Activated CD4-positive, alpha-beta memory T cell treated with anti-CD3 and anti-CD28 coated beads for 36 hours (primary cell): ENCODE results near the gene RAI2. TPM values are rescaled to one million over a fixed set of nuclear protein-coding genes. Genes with fewer than 3 reads are reported as not detected.

Source experiments
- CTCF ChIA-PET: fragments of 350-600 bp; sonication (Branson Sonifier 250); formaldehyde crosslinking; loops from one replicate; lab custom pipeline; 2021; ENCODE audit warnings: antibody characterized with exemption, inconsistent platforms; lab: Charles Lee
- POLR2A ChIA-PET: fragments of 350-600 bp; sonication (Branson Sonifier 250); formaldehyde crosslinking; loops from one replicate; lab custom pipeline; 2021; ENCODE audit warnings: antibody characterized with exemption; lab: Charles Lee
- DNase-seq: peaks from one replicate; pipeline ENCODE4 v3.0.0-alpha.2; 2020
- H3K27ac Mint-ChIP-seq: one replicate; pipeline ENCODE4 v1.8.0; 2021; ENCODE audit warnings: mixed read lengths
- H3K27me3 Mint-ChIP-seq: one replicate; pipeline ENCODE4 v1.8.0; 2021; ENCODE audit warnings: mixed read lengths
- H3K36me3 Mint-ChIP-seq: one replicate; pipeline ENCODE4 v1.8.0; 2021; ENCODE audit warnings: mixed read lengths
- H3K4me1 Mint-ChIP-seq: one replicate; pipeline ENCODE4 v1.8.0; 2021; ENCODE audit warnings: low read depth, mixed read lengths
- H3K4me3 Mint-ChIP-seq: one replicate; pipeline ENCODE4 v1.8.0; 2021; ENCODE audit warnings: mild to moderate bottlenecking, mixed read lengths
- H3K9me3 Mint-ChIP-seq: one replicate; pipeline ENCODE4 v1.8.0; 2021; ENCODE audit warnings: mixed read lengths
- intact Hi-C: fragments of 100-400 bp; cut with micrococcal nuclease; formaldehyde crosslinking; loops from one replicate; pipeline ENCODE4 v1.15.1; 2023
- total RNA-seq, 2 experiments: library from RNA; stranded (reverse); gene quantifications; one replicate each; pipeline ENCODE4 v1.2.3, GENCODE V29; 2021

Gene RAI2
- total RNA-seq, 2 experiments from 2014 or later, result 0.39 to 0.43 TPM

DNA sequence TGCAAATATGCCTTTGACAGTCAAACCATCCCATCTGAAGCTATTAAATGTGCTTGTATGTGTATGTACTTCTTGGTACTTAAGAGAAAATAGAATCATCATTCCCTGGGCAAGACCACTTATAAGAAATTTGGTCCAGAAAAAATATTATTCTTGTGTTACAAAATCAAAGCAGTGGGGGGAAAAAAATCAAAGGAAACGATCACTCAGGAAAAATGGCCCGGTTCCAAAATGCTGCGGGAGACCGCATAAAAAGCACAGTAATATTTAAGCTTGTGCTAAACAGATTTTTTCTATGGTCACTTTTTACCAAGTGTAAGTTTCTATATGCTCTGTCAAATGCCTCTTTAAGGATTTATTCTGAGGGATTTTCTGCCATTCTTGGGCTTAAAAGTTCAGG, 36.1 kb downstream of the RAI2 start:
- Mint-ChIP-seq H3K27me3 (no peaks in the 10 kb centered on the region), H3K36me3 (no peaks in the 10 kb centered on the region), H3K4me3 (no peak overlapping the region), H3K4me1 (no peaks in the 10 kb centered on the region), H3K27ac (no peak overlapping the region), H3K9me3 (no peaks in the 10 kb centered on the region)
- ChIA-PET CTCF (no interaction called here), POLR2A (no interaction called here)
- DNase-seq, result no peak
- intact Hi-C loops, result no loop called here

DNA sequence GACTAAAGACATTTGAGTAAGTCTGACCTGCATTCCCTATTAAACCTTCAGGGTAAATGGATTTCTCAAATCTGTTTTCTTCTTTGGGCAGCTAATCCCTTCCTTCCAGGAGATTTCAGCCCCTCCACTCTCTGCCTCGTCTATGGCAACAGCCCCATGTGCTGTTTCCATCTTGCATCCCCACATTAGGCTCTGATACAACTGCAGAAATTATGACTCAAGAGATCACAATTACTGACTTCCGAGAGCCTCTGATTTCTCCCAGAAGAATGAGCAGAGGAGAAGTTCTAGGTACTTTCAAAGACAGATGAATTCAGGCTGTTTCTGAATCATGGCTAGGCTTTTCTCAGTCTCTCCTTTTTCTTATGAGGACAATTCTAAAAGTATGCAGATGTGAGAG, 38.7 kb downstream of the RAI2 start:
- Mint-ChIP-seq H3K9me3 (no peaks in the 10 kb centered on the region), H3K36me3 (no peaks in the 10 kb centered on the region), H3K4me3 (no peak overlapping the region), H3K4me1 (no peaks in the 10 kb centered on the region), H3K27ac (no peak overlapping the region), H3K27me3 (no peaks in the 10 kb centered on the region)
- DNase-seq, result no peak
- ChIA-PET POLR2A (no interaction called here), CTCF (no interaction called here)
- intact Hi-C loops, result no loop called here

DNA sequence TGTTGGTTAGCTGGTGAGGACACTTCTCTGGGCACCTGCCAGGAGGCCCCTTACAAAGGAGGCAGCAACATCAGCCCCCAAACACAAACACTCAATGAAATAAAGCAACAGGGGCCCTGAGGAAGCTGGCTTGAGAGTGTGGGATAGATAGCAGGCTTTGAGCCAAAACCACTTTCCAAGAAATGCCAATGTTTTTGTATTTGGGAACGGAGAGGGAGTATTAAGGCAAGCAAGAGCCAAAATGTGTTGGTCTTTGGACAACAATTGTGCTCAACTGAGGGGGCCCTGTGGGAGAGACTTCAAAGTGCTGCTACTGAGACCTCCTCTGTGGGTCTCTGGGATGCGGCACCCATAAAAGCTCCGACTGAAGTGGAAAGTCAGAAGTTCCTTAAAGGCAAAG, 41.0 kb downstream of the RAI2 start:
- no peak for DNase-seq
- CTCF ChIA-PET, result no interaction called here
- Mint-ChIP-seq H3K27me3 (no peaks in the 10 kb centered on the region), H3K27ac (no peak overlapping the region), H3K9me3 (no peaks in the 10 kb centered on the region), H3K4me1 (no peaks in the 10 kb centered on the region), H3K4me3 (no peak overlapping the region), H3K36me3 (no peaks in the 10 kb centered on the region)
- POLR2A ChIA-PET, result no interaction called here
- intact Hi-C loops, result no loop called here

GRCh38 chrX:17818726-17819125, 42.4 kb downstream of the RAI2 start:
- DNase-seq, result no peak
- ChIA-PET POLR2A (no interaction called here), CTCF (no interaction called here)
- Mint-ChIP-seq H3K4me3 (no peak overlapping the region), H3K27me3 (no peaks in the 10 kb centered on the region), H3K27ac (no peak overlapping the region), H3K9me3 (no peaks in the 10 kb centered on the region), H3K36me3 (no peaks in the 10 kb centered on the region), H3K4me1 (no peaks in the 10 kb centered on the region)
- intact Hi-C loops, result no loop called here

DNA sequence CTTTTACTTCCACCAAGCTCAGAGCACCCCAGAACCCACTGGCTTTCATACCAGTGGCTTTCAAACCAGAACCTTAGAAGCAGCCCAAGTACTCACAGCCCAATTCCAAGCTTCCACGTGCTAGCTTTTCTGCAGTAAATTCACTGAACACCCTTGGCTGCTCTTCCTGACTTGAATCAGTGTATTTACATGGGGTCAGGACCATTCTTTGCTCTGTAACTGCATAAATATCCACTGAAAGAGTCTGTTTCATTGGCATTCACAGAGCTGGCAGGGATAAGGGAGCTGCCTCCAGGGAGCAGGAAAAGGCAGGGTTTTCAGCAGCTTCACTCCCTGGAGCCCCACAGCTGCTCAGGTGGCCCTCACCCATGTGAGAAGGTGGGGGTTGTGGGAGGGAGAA, 43.8 kb downstream of the RAI2 start:
- intact Hi-C loops, result no loop called here
- Mint-ChIP-seq H3K36me3 (no peaks in the 10 kb centered on the region), H3K9me3 (no peaks in the 10 kb centered on the region), H3K27me3 (no peaks in the 10 kb centered on the region), H3K4me3 (no peak overlapping the region), H3K4me1 (no peaks in the 10 kb centered on the region), H3K27ac (no peak overlapping the region)
- DNase-seq, result no peak
- CTCF ChIA-PET, result interaction anchor here (0.8 kb wide), 1 partner anchor 127 kb away, joined by 3 read pairs; no protein-coding TSS in a partner anchor
- POLR2A ChIA-PET, result no interaction called here

GRCh38 chrX:17814557-17814956, 46.5 kb downstream of the RAI2 start:
- Mint-ChIP-seq H3K4me3 (no peak overlapping the region), H3K36me3 (no peaks in the 10 kb centered on the region), H3K9me3 (no peaks in the 10 kb centered on the region), H3K4me1 (no peaks in the 10 kb centered on the region), H3K27ac (no peak overlapping the region), H3K27me3 (no peaks in the 10 kb centered on the region)
- DNase-seq, result no peak
- CTCF ChIA-PET, result no interaction called here
- POLR2A ChIA-PET, result no interaction called here
- intact Hi-C loops, result no loop called here

GRCh38 chrX:17814059-17814458, 47.0 kb downstream of the RAI2 start:
- POLR2A ChIA-PET, result no interaction called here

DNA sequence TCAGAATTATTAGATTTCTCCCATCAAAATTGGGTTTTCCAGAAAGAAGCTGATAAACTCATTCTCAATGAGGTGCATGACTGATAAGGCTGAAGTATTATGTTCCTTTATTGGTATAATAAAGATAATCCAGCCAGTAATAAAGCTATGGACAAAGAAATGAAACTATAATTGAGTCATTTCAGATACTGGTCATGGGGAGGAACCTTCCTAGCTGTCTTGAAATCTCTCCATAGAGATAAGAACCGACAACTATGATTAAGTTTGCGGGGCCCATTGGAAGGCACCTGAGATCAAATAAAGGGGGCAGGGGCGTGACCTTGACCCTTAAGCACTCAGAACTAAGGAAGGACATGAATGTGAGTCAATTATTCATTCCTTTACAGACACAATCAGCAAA, 47.8 kb downstream of the RAI2 start:
- Mint-ChIP-seq H3K36me3 (no peaks in the 10 kb centered on the region), H3K27ac (no peak overlapping the region), H3K27me3 (no peaks in the 10 kb centered on the region), H3K9me3 (no peaks in the 10 kb centered on the region), H3K4me1 (no peaks in the 10 kb centered on the region), H3K4me3 (no peak overlapping the region)
- no peak for DNase-seq
- CTCF ChIA-PET, result interaction anchor here (0.7 to 1.2 kb wide), 2 partner anchors 565 to 575 kb away, joined by 3 to 7 read pairs; no protein-coding TSS in a partner anchor
- POLR2A ChIA-PET, result no interaction called here
- intact Hi-C loops, result no loop called here

More at GRCh38 chrX:17814059-17814458, 47.0 kb downstream of the RAI2 start:
- no peaks in the 10 kb centered on the region for H3K27me3 Mint-ChIP-seq
- H3K4me3 Mint-ChIP-seq, result no peak overlapping the region
- CTCF ChIA-PET, result no interaction called here
- H3K4me1 Mint-ChIP-seq, result no peaks in the 10 kb centered on the region
- no peaks in the 10 kb centered on the region for H3K36me3 Mint-ChIP-seq
- H3K27ac Mint-ChIP-seq, result no peak overlapping the region
- no peak for DNase-seq
- intact Hi-C loops, result no loop called here
- no peaks in the 10 kb centered on the region for H3K9me3 Mint-ChIP-seq

DNA sequence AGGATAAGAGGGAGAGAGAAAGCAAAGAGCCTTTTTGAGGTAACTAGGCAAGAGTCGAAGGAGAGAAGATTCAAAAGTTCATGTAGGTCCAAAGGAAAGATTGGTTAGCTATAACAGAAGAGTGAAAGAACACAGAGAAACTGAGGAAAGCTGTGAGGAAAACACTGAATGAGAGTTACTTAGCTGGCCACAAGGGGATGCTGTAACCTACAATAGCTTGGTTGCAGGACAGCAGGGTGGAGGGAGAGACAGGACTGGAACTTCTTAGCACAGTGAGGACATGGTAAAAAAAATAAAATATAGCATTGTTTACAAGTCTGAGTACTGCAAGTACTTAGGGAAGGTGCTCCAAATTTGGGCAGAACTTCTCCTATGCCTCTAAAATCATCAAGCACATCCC, 48.3 kb downstream of the RAI2 start:
- DNase-seq, result no peak
- Mint-ChIP-seq H3K36me3 (no peaks in the 10 kb centered on the region), H3K4me3 (no peak overlapping the region), H3K9me3 (no peaks in the 10 kb centered on the region), H3K27me3 (no peaks in the 10 kb centered on the region), H3K27ac (no peak overlapping the region), H3K4me1 (no peaks in the 10 kb centered on the region)
- ChIA-PET POLR2A (no interaction called here), CTCF (interaction anchor here (0.7 to 1.2 kb wide), 2 partner anchors 565 to 576 kb away, joined by 3 to 7 read pairs; no protein-coding TSS in a partner anchor)
- intact Hi-C loops, result no loop called here

GRCh38 chrX:17809984-17810383, 51.1 kb downstream of the RAI2 start:
- CTCF ChIA-PET, result no interaction called here
- DNase-seq, result no peak

GRCh38 chrX:17809273-17809672, 51.8 kb downstream of the RAI2 start:
- no peaks in the 10 kb centered on the region for H3K9me3 Mint-ChIP-seq

More at GRCh38 chrX:17809984-17810383, 51.1 kb downstream of the RAI2 start:
- H3K9me3 Mint-ChIP-seq, result no peaks in the 10 kb centered on the region
- no peak overlapping the region for H3K4me3 Mint-ChIP-seq
- H3K4me1 Mint-ChIP-seq, result no peaks in the 10 kb centered on the region
- H3K36me3 Mint-ChIP-seq, result no peaks in the 10 kb centered on the region
- POLR2A ChIA-PET, result no interaction called here
- no peak overlapping the region for H3K27ac Mint-ChIP-seq
- no peaks in the 10 kb centered on the region for H3K27me3 Mint-ChIP-seq
- intact Hi-C loops, result no loop called here

GRCh38 chrX:17805120-17805519, 56.0 kb downstream of the RAI2 start:
- POLR2A ChIA-PET, result no interaction called here
- H3K36me3 Mint-ChIP-seq, result no peaks in the 10 kb centered on the region
- CTCF ChIA-PET, result no interaction called here
- no peaks in the 10 kb centered on the region for H3K4me1 Mint-ChIP-seq
- H3K9me3 Mint-ChIP-seq, result no peaks in the 10 kb centered on the region
- H3K27me3 Mint-ChIP-seq, result no peaks in the 10 kb centered on the region
- H3K4me3 Mint-ChIP-seq, result no peak overlapping the region
- H3K27ac Mint-ChIP-seq, result no peak overlapping the region
- intact Hi-C loops, result no loop called here
- no peak for DNase-seq

More at GRCh38 chrX:17809273-17809672, 51.8 kb downstream of the RAI2 start:
- H3K27me3 Mint-ChIP-seq, result no peaks in the 10 kb centered on the region
- ChIA-PET CTCF (no interaction called here), POLR2A (no interaction called here)
- no peaks in the 10 kb centered on the region for H3K4me1 Mint-ChIP-seq
- H3K27ac Mint-ChIP-seq, result no peak overlapping the region
- no peak overlapping the region for H3K4me3 Mint-ChIP-seq
- no peaks in the 10 kb centered on the region for H3K36me3 Mint-ChIP-seq
- no peak for DNase-seq
- intact Hi-C loops, result no loop called here

- no peaks in the 10 kb centered on the region for H3K27me3 Mint-ChIP-seq
- ChIA-PET CTCF (no interaction called here), POLR2A (no interaction called here)
- H3K27ac Mint-ChIP-seq, result no peak overlapping the region
- no peaks in the 10 kb centered on the region for H3K4me1 Mint-ChIP-seq
- H3K4me3 Mint-ChIP-seq, result no peak overlapping the region
- intact Hi-C loops, result no loop called here
- no peaks in the 10 kb centered on the region for H3K9me3 Mint-ChIP-seq
- no peaks in the 10 kb centered on the region for H3K36me3 Mint-ChIP-seq
- no peak for DNase-seq
Observed at GRCh38 chrX:17803449-17803848, 57.6 kb downstream of the RAI2 start.
